ENCODE data around the gene TBCC. TPM values are rescaled to one million over a fixed set of nuclear protein-coding genes. Genes with fewer than 3 reads are reported as not detected.

The TBCC gene
- total and polyA plus RNA-seq, 2 donors from 2014 or later = 17.6 to 21.2 TPM

- Histone ChIP-seq H3K36me3 (ENCODE audit: control insufficient read depth in 2 of 3, insufficient read depth in 3 of 3, low read length in 3 of 3) (no peaks in the 10 kb centered on the region), H3K27me3 (ENCODE audit: control insufficient read depth, insufficient read depth, low read length) (no peaks in the 10 kb centered on the region), H3K9ac (ENCODE audit: low read length in 3 of 3) (no peak overlapping the region), H3K27ac (ENCODE audit: low read depth in 2 of 2, low read length in 2 of 2) (no peak overlapping the region), H3K4me1 (ENCODE audit: control insufficient read depth in 2 of 3, insufficient read depth in 2 of 3, low read depth in 1 of 3, low read length in 3 of 3) (peaks cover 0 to 2% (median 0%) of the 10 kb centered on the region in 3 donors), H3K9me3 (ENCODE audit: control insufficient read depth in 2 of 3, insufficient read depth in 1 of 3, low read length in 3 of 3) (no peaks in the 10 kb centered on the region), H3K4me3 (ENCODE audit: low read length in 3 of 3) (no peak overlapping the region)
- FAIRE-seq (no peak), DNase-seq (peak in 1 of 5 donors; percentile 27)
- intact Hi-C loops (cut with DNase I) = loop anchor here (10.0 kb wide), 1 partner anchor 65 kb away; no protein-coding TSS in a partner anchor
- no peak for TF ChIP-seq CTCF (IDR thresholded peaks at IDR 0.05; ENCODE audit: borderline replicate concordance, extremely low read depth, insufficient read depth)
Measured at GRCh38 chr6:42729731-42730130, 16.2 kb downstream of the TBCC start.

- Histone ChIP-seq H3K27ac (ENCODE audit: low read depth in 2 of 2, low read length in 2 of 2) (peak overlapping the region; percentile 44 to 71), H3K4me1 (ENCODE audit: control insufficient read depth in 2 of 3, insufficient read depth in 2 of 3, low read depth in 1 of 3, low read length in 3 of 3) (peaks cover 0 to 2% (median 0%) of the 10 kb centered on the region in 3 donors), H3K9me3 (ENCODE audit: control insufficient read depth in 2 of 3, insufficient read depth in 1 of 3, low read length in 3 of 3) (no peaks in the 10 kb centered on the region), H3K27me3 (ENCODE audit: control insufficient read depth, insufficient read depth, low read length) (no peaks in the 10 kb centered on the region), H3K9ac (ENCODE audit: low read length in 3 of 3) (peak overlapping the region in 1 of 3 donors; percentile 67), H3K36me3 (ENCODE audit: control insufficient read depth in 2 of 3, insufficient read depth in 3 of 3, low read length in 3 of 3) (no peaks in the 10 kb centered on the region), H3K4me3 (ENCODE audit: low read length in 3 of 3) (peak overlapping the region in 2 of 3 donors; percentile 68 to 80)
- TF ChIP-seq CTCF (IDR thresholded peaks at IDR 0.05; ENCODE audit: borderline replicate concordance, extremely low read depth, insufficient read depth) = no peak
- intact Hi-C loops (cut with DNase I) = loop anchor here (10.0 kb wide), 1 partner anchor 63 kb away; no protein-coding TSS in a partner anchor
- DNase-seq = peak in 1 of 5 donors; percentile 80
- no peak for FAIRE-seq
Measured at GRCh38 chr6:42727627-42728026, 18.3 kb downstream of the TBCC start.

GRCh38 chr6:42727087-42727611, 18.8 kb downstream of the TBCC start:
- Histone ChIP-seq H3K9me3 (ENCODE audit: control insufficient read depth in 2 of 3, insufficient read depth in 1 of 3, low read length in 3 of 3) (no peaks in the 10 kb centered on the region), H3K27ac (ENCODE audit: low read depth in 2 of 2, low read length in 2 of 2) (peak overlapping the region; percentile 44 to 71), H3K4me3 (ENCODE audit: low read length in 3 of 3) (peak overlapping the region; percentile 68 to 96 (median 80)), H3K27me3 (ENCODE audit: control insufficient read depth, insufficient read depth, low read length) (no peaks in the 10 kb centered on the region), H3K9ac (ENCODE audit: low read length in 3 of 3) (peak overlapping the region; percentile 67 to 93 (median 81)), H3K4me1 (ENCODE audit: control insufficient read depth in 2 of 3, insufficient read depth in 2 of 3, low read depth in 1 of 3, low read length in 3 of 3) (peaks cover 0 to 2% (median 0%) of the 10 kb centered on the region in 3 donors), H3K36me3 (ENCODE audit: control insufficient read depth in 2 of 3, insufficient read depth in 3 of 3, low read length in 3 of 3) (no peaks in the 10 kb centered on the region)
- FAIRE-seq = no peak
- intact Hi-C loops (cut with DNase I) = loop anchor here (10.0 kb wide), 1 partner anchor 62 kb away; no protein-coding TSS in a partner anchor
- DNase-seq = peak; percentile 61 to 83 (median 74)
- no peak for TF ChIP-seq CTCF (IDR thresholded peaks at IDR 0.05; ENCODE audit: borderline replicate concordance, extremely low read depth, insufficient read depth)
